ENCODE measurements around the gene GFI1B. TPM values are rescaled to one million over a fixed set of nuclear protein-coding genes. Genes with fewer than 3 reads are reported as not detected.
"Not testable (repeated sequence)": the region's sequence is repeated elsewhere in the genome, so short reads cannot be mapped to it uniquely, and the experiment has no call there.

The GFI1B gene
- total RNA-seq, 4 donors from 2014 or later: 0.13 to 0.38 TPM; not detected in 2

DNA sequence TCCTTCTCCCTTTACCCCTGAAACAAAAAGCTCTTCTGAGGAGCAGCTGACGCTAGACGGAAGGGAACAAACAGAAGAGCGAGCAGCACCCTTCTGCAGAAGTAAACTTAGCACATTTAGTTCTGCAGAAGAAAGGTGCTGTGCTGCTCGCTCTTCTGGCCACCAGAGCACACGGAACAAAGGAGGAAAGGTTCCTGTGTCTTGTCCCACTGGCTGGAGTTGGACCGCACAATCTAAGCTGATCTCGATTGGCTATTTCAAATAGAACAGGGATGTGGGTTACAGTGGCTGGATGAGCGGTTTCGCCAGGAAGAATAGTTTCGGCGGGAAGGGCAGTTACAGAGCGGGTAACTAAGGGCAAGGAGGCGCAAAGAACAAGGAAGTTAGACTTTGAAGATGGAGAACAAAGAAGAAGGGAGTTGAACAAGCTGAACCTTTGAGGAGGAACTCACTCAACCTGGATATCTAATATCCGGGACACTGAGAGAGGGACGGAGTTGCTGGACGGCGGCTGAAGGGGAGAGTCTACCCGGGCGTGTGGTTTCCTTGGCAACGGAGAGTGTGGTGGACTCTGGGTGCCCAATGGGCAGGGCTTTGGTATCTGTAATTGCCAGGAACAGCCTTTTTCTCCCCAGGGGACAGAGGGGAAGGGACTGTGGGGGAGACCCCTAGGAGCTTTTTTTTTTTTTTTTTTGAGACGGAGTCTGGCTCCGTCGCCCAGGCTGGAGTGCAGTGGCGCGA, 59.5 kb downstream of the GFI1B start:
- intact Hi-C loops (cut with DNase I; ENCODE audit: low total_unique reads): loop anchor here (5.0 kb wide), 1 partner anchor 104 kb away; no protein-coding TSS in a partner anchor
- TF ChIP-seq, protein P1, sequence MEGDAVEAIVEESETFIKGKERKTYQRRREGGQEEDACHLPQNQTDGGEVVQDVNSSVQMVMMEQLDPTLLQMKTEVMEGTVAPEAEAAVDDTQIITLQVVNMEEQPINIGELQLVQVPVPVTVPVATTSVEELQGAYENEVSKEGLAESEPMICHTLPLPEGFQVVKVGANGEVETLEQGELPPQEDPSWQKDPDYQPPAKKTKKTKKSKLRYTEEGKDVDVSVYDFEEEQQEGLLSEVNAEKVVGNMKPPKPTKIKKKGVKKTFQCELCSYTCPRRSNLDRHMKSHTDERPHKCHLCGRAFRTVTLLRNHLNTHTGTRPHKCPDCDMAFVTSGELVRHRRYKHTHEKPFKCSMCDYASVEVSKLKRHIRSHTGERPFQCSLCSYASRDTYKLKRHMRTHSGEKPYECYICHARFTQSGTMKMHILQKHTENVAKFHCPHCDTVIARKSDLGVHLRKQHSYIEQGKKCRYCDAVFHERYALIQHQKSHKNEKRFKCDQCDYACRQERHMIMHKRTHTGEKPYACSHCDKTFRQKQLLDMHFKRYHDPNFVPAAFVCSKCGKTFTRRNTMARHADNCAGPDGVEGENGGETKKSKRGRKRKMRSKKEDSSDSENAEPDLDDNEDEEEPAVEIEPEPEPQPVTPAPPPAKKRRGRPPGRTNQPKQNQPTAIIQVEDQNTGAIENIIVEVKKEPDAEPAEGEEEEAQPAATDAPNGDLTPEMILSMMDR (IDR thresholded peaks at IDR 0.05): no peak
- TF ChIP-seq POLR2A (IDR thresholded peaks at IDR 0.05): no peak
- no peak for DNase-seq (ENCODE audit: low spot score in 2 of 2)
- 92 to 95% methylated on average over 25 of the region's 25 CpGs for WGBS, 2 donors
- no peak overlapping the region for H3K4me3 ChIP-seq (ENCODE audit: low read depth, poor library complexity, severe bottlenecking)

DNA sequence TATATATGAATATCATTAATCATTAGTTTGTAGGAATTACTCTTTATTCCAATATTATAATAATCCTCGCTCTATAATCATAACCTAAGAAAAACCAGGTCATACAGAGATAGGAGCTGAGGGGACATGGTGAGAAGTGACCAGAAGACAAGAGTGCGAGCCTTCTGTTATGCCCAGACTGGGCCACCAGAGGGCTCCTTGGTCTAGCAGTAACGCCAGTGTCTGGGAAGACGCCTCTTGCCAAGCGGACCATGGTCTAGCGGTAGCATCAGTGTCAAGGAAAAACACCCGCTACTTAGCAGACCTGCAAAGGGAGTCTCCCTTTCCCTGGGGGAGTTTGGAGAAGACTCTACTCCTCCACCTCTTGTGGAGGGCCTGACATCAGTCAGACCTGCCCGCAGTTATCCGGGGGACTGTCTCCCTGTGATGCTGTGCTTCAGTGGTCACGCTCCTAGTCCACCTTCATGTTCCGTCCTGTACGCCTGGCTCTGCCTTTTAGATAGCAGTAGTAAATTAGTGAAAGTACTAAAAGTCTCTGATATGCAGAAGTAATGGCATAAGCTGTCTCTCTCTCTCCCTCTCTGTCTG, 62.5 kb downstream of the GFI1B start:
- H3K4me3 ChIP-seq (ENCODE audit: low read depth, poor library complexity, severe bottlenecking); DNase-seq (ENCODE audit: low spot score in 2 of 2); intact Hi-C loops (cut with DNase I; ENCODE audit: low total_unique reads): not testable (repeated sequence)
- WGBS, 2 donors: 76 to 82% methylated on average over 12 of the region's 12 CpGs

Small RNAs within 50 kb of the gene (microRNA-seq; reads per million reads assigned to microRNA genes)
- 0.68 to 1.7 reads per million in 2 donors for gene MIR548AW (ENCODE audit: borderline number of aligned reads in 1 of 2, borderline replicate concordance in 2 of 2)

Other genes with a start within 250 kb of the GFI1B start
- 1 to 10 TPM; 1.4 to 5.5 (median 2.0) TPM for gene AK8, start 100.4 kb upstream of the GFI1B start, total RNA-seq
- gene SPACA9, start 99.8 kb upstream of the GFI1B start, total RNA-seq: 10 to 100 TPM in 2 of 4 donors, 1 to 10 TPM in 2; 9.0 to 14.7 (median 11.7) TPM
- 10 to 100 TPM; 27.1 to 67.7 (median 32.5) TPM for gene TSC1, start 34.1 kb upstream of the GFI1B start, total RNA-seq
- 10 to 100 TPM; 44.2 to 90.2 (median 55.4) TPM for gene GTF3C5, start 52.3 kb downstream of the GFI1B start, total RNA-seq
- 10 to 100 TPM in 2 of 4 donors, 1 to 10 TPM in 1, under 1 TPM in 1; 0.38 to 31.2 (median 8.4) TPM for gene CEL, start 83.3 kb downstream of the GFI1B start, total RNA-seq
- 100 to 1,000 TPM in 3 of 4 donors, 10 to 100 TPM in 1; 95.0 to 176 (median 123) TPM for gene RALGDS, start 142.5 kb downstream of the GFI1B start, total RNA-seq
- 10 to 100 TPM in 1 of 4 donors, 1 to 10 TPM in 3; 3.6 to 13.5 (median 5.3) TPM for gene GBGT1, start 185.2 kb downstream of the GFI1B start, total RNA-seq
- 10 to 100 TPM in 2 of 4 donors, not detected in 2; 11.4 to 13.0 TPM for gene OBP2B, start 230.6 kb downstream of the GFI1B start, total RNA-seq

Measured in lower leg skin (tissue), 4 donors.